Tibial nerve (tissue), 3 donors: ENCODE results near the gene SORCS2.

Experiments used
- CTCF ChIP-seq, 5 experiments: fragments of 200-600 bp in 3 of 5; fragments of 450-650 bp in 2 of 5; sonication (generic) in 3 of 5; IDR thresholded peaks; one replicate each; pipeline ENCODE4 v1.5.1; 2016 to 2019; ENCODE audit warnings: antibody characterized with exemption in 5 of 5, mild to moderate bottlenecking in 3 of 5, moderate library complexity in 2 of 5
- POLR2A ChIP-seq, 2 donors: fragments of 450-650 bp; IDR thresholded peaks; one replicate each; pipeline ENCODE4 v1.6.1; 2017; ENCODE audit warnings: antibody characterized with exemption in 2 of 2, mild to moderate bottlenecking in 2 of 2, moderate library complexity in 2 of 2

GRCh38 chr4:7500404-7500803, 308.1 kb downstream of the SORCS2 start:
- no peak for TF ChIP-seq CTCF (IDR thresholded peaks at IDR 0.05)
- no peak for TF ChIP-seq POLR2A (IDR thresholded peaks at IDR 0.05)
